Measurements from ENCODE around the gene SMIM34.
"Not testable (repeated sequence)": the region's sequence is repeated elsewhere in the genome, so short reads cannot be mapped to it uniquely, and the experiment has no call there.

The SMIM34 gene

DNA sequence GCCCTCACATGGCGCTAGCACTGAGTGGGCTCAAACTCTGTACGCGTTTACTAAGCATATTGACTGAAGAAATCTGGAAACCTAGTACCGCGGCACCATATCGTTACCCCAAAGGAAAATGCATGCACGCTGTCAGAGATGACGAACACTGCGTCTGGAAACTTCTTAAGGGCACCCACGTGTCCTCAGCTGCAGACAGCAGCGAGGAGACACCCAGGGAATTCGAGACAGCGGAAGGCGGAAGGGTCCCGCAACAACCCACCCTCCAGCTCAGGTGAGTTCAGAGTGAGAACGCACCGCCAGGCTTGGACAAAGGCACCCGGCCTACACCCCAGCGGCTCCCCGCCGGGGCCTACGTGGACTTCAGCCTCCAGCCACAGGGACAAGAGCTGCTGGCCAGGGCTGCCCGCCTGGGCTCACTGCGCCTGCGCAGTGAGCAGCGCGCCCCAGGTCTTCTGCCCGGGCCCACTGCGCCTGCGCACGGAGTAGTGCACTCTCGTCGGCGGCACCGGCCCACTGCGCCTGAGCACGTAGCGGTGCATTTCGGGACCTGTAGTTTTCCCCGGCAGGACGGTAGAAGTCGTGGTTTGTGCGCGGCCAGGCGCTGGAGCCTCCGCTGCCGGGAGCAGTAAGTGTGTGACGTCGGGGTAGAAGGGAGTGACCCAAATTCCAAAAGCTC lies 48.7 kb downstream of the SMIM34 start, which contains the start of gene SMIM11:
SMIM11 (plus strand) TSS at position 568 of the 679 bp plus-strand sequence. CDS start 3,998 bp downstream, outside the sequence.
- not testable (repeated sequence) for H3K4me3 ChIP-seq (ENCODE audit: low read length); DNase-seq (ENCODE audit: low read depth)

DNA sequence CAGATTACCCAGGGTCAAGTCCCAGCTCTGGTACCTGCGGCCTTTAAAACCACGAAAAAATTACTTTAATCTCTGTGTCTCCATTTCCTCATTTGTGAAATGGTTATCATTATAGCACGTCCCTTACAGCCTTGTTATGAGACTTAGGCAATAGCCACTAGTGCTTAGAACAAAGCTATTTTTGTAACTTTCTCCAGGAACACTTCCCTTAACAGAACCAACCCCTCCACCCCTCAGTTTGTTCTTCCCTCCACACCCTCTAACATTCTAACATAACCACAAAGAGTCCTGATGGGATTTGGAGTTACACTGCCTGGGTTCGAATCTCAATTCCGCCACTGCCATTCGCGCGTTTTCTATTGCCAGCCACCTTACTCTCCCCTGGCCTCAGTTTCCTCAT lies 49.3 kb downstream of the SMIM34 start:
- H3K4me3 ChIP-seq (ENCODE audit: low read length); DNase-seq (ENCODE audit: low read depth): not testable (repeated sequence)

DNA sequence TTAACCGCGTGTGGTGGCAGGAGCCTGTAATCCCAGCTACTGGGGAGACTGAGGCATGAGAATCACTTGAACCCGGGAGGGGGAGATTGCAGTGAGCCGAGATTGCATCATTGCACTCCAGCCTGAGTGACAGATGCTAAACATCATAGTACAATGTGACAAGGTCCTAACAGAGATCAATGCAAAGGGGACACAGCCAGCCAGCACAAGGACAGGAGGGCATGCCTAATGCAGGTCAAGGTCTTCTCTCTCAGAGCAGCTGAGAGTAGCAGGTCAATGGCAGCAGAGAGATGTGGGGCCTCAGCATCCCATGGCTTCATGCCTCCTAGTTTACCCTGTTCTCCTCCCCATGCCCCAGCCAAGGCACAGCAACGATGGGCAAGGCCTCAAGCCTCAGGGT lies 51.4 kb downstream of the SMIM34 start:
- TF ChIP-seq, protein P1, sequence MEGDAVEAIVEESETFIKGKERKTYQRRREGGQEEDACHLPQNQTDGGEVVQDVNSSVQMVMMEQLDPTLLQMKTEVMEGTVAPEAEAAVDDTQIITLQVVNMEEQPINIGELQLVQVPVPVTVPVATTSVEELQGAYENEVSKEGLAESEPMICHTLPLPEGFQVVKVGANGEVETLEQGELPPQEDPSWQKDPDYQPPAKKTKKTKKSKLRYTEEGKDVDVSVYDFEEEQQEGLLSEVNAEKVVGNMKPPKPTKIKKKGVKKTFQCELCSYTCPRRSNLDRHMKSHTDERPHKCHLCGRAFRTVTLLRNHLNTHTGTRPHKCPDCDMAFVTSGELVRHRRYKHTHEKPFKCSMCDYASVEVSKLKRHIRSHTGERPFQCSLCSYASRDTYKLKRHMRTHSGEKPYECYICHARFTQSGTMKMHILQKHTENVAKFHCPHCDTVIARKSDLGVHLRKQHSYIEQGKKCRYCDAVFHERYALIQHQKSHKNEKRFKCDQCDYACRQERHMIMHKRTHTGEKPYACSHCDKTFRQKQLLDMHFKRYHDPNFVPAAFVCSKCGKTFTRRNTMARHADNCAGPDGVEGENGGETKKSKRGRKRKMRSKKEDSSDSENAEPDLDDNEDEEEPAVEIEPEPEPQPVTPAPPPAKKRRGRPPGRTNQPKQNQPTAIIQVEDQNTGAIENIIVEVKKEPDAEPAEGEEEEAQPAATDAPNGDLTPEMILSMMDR (conservative IDR thresholded peaks at IDR 0.05; ENCODE audit: low read length): no peak
- DNase-seq (ENCODE audit: low read depth): no peak

DNA sequence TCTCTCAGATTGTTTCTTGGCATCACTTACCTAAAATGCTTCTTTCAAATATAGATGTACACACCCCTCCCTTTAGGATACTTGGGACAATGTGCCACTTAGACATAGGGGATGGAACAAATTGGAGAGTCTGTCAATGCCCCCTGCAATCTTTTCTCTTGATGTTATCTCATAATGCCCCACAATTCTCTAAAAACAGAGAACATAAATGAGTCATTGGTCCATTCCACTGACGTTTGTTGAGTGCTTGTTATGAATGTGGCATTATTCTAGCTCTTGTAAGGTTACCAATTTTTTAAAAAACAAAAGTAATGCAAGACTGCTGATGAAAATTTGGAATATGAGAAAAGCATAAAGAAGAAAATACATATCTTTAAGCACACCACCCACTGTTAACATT lies 54.0 kb downstream of the SMIM34 start:
- TF ChIP-seq, protein P1 (conservative IDR thresholded peaks at IDR 0.05; ENCODE audit: low read length): no peak
- DNase-seq (ENCODE audit: low read depth): no peak
- H3K4me3 ChIP-seq (ENCODE audit: low read length): no peak overlapping the region

More for the DNA sequence above, 51.4 kb downstream of the SMIM34 start:
- no peak overlapping the region for H3K4me3 ChIP-seq (ENCODE audit: low read length)

Measured in AG10803 (cell line).